WI38 (cell line): ENCODE measurements around the gene DAAM2.

ENCODE experiments used
- H3K4me3 ChIP-seq: 2 replicates; pipeline ENCODE4 v1.5.1; 2011; ENCODE audit warnings: low read depth, mild to moderate bottlenecking, control low read depth, low read length
- TF ChIP-seq, protein P1 (sequence below): IDR thresholded peaks from 2 replicates; pipeline ENCODE4 v1.5.1; 2012; ENCODE audit warnings: low read depth, mild to moderate bottlenecking, control low read depth, low read length

DAAM2 gene

DNA sequence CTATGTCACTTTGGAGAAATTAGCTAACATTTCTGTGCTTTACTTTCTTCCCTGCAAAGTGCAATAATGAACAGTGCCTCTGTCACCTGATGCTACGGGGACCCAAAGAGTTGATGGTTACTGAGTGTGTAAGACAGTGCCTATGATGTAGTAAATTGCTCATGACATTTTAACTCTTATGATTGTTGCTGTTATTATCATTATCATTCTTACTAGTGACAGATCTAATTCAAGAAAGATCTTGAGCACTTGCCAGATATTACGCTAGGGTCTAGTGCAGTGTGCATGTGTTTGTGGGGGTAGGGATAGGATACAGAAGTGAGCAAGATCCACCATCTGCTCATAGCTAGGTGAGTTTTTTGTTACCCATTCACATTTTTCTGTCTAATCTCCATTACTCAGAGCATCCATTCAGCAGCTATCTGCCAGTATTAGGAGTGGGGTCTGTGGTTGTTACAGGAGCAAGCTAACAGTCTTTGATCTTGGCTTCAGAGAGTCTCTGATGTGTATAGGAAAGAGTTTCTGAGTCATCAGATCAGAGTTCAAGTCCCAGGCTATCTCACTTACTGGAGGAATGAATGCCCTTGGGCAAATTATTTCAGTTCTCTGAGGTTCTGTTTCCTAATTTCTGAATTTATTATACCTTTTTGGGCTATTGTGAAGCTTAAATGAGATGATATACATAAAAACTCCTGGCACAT lies 33.1 kb upstream of the DAAM2 start:
- TF ChIP-seq, protein P1, sequence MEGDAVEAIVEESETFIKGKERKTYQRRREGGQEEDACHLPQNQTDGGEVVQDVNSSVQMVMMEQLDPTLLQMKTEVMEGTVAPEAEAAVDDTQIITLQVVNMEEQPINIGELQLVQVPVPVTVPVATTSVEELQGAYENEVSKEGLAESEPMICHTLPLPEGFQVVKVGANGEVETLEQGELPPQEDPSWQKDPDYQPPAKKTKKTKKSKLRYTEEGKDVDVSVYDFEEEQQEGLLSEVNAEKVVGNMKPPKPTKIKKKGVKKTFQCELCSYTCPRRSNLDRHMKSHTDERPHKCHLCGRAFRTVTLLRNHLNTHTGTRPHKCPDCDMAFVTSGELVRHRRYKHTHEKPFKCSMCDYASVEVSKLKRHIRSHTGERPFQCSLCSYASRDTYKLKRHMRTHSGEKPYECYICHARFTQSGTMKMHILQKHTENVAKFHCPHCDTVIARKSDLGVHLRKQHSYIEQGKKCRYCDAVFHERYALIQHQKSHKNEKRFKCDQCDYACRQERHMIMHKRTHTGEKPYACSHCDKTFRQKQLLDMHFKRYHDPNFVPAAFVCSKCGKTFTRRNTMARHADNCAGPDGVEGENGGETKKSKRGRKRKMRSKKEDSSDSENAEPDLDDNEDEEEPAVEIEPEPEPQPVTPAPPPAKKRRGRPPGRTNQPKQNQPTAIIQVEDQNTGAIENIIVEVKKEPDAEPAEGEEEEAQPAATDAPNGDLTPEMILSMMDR, result no peak
- H3K4me3 ChIP-seq, result no peak overlapping the region

DNA sequence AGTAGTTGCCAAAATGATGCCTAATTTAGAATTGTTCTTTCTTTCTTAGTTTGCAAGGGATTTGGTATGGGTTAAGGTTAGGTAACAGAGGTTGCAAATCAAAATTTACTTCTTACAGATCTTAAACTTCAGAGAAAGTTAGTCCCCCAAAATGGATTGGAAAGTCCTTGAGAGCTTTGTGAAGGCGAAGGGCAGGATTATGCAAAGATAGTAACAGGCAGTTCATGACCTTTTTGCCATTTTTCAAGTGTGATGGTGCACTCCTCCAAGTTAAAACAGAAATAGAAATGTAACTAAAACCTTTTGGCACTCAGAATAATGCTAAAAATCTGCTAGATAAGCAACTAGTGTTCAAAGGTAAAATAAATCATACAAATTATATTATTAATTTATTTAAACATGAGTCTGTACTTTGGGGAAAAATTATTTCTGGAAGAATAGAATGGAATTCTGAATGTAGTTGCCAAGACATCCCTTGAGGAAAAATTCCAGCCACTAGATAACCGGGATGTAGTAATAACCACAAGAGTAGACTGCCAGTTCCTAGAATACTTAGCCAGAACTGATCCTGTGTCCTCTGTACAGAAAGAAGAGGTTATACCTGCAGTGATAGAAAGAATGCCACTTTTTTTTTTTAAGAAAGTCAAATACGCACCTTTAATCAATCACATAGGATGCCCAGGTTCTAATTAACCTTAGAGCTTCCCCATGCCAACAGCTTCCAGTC lies 31.8 kb upstream of the DAAM2 start:
- TF ChIP-seq, protein P1, result no peak
- H3K4me3 ChIP-seq, result no peak overlapping the region

DNA sequence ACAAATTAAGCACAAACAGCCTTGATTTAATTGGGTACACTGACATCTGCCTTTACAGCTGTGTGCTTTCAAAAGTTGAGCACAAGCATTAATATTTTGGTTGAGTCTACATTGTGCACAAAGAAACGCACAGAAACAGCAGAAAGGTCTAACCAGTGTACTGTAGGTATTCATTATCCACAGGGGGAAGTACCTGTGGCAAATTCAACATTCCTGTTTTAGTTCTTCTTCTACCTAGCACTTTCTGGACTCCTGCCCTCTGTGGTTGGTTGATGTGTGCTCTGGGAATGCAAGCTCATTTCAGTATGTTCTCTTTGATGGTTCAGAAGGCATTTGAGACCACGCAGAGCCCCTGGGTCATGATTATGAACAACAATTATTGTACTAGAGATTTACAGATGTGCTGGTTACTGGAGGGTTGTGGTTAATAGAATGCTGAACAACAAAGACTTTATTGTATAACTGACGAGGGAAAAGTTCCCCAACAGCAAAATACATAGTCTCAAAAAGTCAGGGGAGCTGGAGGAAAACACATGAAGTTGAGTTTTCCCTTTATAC lies 26.6 kb upstream of the DAAM2 start:
- H3K4me3 ChIP-seq, result no peak overlapping the region
- TF ChIP-seq, protein P1, result no peak

DNA sequence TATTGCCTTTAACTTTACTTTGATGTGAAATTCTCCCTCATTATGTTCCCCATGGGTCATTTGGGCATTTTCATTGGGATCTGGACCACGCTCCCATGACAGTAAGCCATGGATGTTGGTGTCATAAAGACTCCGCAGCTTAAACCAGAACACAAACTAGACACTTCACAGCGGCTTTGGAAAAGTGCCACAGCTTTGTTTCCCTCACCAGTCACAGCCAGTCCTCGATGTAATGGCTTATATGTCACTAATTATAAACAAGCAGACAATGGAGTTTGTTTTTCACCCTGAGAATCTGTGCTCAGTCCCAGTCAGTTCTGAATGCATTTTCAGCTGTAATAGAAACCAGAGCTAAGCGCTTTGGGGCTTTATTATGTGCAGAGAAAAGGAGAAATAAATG lies 23.2 kb upstream of the DAAM2 start:
- no peak overlapping the region for H3K4me3 ChIP-seq
- TF ChIP-seq, protein P1, result no peak

DNA sequence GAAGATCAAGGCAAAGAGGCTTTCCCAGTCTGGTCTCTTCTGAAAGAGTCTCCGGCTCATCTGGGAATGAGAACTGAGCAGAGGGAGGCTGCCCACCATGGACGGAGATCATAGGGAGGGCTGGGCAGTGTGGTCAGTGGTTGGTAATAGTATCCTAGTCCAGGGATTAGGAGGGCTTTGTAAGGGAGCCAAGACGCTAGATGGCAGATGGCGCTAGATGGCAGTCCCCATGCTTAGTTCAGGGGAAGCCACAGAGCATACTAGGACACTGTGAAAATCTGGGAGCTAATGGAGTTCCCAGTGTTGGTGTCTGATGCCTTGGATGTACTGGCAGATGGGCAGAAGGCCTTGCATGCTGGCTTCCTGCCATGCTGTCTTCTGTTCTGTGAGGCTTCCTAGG lies 21.7 kb upstream of the DAAM2 start:
- H3K4me3 ChIP-seq, result no peak overlapping the region
- TF ChIP-seq, protein P1, result no peak

DNA sequence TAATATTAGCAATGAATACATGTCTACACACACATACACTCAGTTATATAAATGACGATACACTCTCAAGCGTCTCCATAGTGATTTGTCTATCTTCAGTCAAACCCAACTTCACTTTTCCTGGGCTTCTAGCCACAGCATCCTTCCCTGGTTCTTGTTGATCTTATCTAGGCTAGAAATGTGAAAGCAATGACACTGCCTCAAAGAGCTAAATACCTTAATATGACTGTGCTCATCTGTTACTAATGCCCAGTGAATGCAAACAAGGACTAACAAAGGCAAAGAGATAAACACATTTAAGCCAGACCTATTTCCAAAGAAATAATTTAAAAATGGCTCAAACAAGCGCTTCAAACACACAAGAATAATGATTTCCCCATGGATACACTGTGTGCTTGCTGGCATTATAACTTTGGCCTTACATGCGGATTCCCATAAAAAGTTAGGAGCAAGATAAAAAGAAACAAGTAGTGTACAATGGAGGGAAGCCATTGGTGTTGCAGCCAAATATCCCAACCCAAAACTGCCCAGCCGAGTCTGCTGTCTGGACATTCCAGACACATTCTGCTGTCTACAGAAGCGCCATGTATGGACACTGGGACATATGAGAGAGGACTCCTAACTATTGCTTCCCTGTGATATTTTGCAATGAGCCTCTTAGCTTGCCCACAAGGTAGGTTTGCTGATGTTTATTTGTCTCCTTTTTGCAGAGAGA lies 19.5 kb upstream of the DAAM2 start:
- TF ChIP-seq, protein P1, result no peak
- no peak overlapping the region for H3K4me3 ChIP-seq
